ENCODE results near the gene EPB41L2.

EPB41L2 gene

GRCh38 chr6:130858054-130858453 is 205.0 kb downstream of the EPB41L2 start:
- DNase-seq: no peak

GRCh38 chr6:130853555-130854183 is 209.4 kb downstream of the EPB41L2 start:
- no peak for DNase-seq

GRCh38 chr6:130852844-130853554 is 210.0 kb downstream of the EPB41L2 start:
- no peak for DNase-seq

GRCh38 chr6:130851026-130851425 is 212.0 kb downstream of the EPB41L2 start:
- DNase-seq: no peak

GRCh38 chr6:130849594-130849993 is 213.5 kb downstream of the EPB41L2 start:
- no peak for DNase-seq

GRCh38 chr6:130848945-130849344 is 214.1 kb downstream of the EPB41L2 start:
- DNase-seq: no peak

GRCh38 chr6:130847001-130847910 is 215.8 kb downstream of the EPB41L2 start:
- no peak for DNase-seq

- no peak for DNase-seq
These were observed 216.5 kb downstream of the EPB41L2 start for GRCh38 chr6:130846501-130846900.

GRCh38 chr6:130843575-130844320 is 219.3 kb downstream of the EPB41L2 start:
- DNase-seq: no peak

- no peak for DNase-seq
These were observed 221.8 kb downstream of the EPB41L2 start for GRCh38 chr6:130841128-130841728.

GRCh38 chr6:130840050-130840449 is 223.0 kb downstream of the EPB41L2 start:
- no peak for DNase-seq

- DNase-seq: no peak
These were observed 223.7 kb downstream of the EPB41L2 start for GRCh38 chr6:130839379-130839778.

- DNase-seq: no peak
These were observed 224.1 kb downstream of the EPB41L2 start for GRCh38 chr6:130838951-130839350.

GRCh38 chr6:130838250-130838860 is 224.7 kb downstream of the EPB41L2 start:
- no peak for DNase-seq

- no peak for DNase-seq
These were observed 226.0 kb downstream of the EPB41L2 start for GRCh38 chr6:130837067-130837466.

GRCh38 chr6:130836055-130836640 is 226.9 kb downstream of the EPB41L2 start:
- no peak for DNase-seq

- DNase-seq: no peak
These were observed 228.4 kb downstream of the EPB41L2 start for GRCh38 chr6:130834482-130835251.

GRCh38 chr6:130833569-130833968 is 229.5 kb downstream of the EPB41L2 start:
- no peak for DNase-seq

- no peak for DNase-seq
These were observed 231.4 kb downstream of the EPB41L2 start for GRCh38 chr6:130831607-130832006.

- DNase-seq: no peak
These were observed 233.6 kb downstream of the EPB41L2 start for GRCh38 chr6:130829333-130829910.

All from DMS79 (cell line).